NCI-H526 treated with DMSO at 0.1 percent for 48 hours (cell line): ENCODE measurements around the gene NBAS.

ENCODE experiments used
- DNase-seq: peaks from one replicate; lab custom pipeline; 2025; lab: John Stamatoyannopoulos, UW

The NBAS gene

DNA sequence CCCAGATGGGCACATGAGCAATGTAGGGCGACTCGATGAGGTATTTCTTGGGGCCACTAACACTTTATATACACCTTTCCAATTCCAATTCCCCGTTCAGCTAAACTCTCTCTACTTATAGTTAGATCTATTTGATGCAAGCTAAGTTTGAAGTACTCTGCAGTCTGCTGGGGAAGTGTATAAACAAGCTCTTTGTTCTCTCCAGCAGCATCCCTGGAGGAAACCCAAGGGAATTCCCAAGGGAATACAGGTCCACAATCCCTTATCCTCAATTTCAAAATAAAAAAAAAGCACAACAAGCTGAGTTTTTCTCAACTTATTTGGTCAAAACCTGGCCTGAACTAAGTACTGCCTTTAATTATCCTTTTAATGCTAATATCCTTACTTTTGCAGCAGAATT, 433.3 kb downstream of the NBAS start:
- peak; percentile 100 for DNase-seq

DNA sequence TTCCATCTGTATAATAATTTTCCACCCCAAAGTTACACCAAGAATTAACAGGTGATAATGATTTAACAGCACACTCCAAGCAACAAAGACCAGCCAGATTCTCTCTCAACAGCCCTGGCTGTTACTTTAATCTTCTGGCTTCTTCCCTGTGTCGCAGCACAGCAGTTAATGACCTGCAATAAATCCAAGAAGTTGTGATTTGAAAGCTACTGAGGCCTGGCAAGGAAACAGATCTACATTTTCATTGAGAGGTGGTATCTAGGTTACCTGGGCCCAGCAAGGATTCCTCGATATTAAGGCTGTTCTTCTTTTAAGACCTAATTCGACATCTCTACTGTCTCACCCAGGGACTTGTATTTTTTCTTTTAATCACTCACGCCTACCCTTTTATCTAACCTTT, 433.8 kb downstream of the NBAS start:
- peak; percentile 100 for DNase-seq

DNA sequence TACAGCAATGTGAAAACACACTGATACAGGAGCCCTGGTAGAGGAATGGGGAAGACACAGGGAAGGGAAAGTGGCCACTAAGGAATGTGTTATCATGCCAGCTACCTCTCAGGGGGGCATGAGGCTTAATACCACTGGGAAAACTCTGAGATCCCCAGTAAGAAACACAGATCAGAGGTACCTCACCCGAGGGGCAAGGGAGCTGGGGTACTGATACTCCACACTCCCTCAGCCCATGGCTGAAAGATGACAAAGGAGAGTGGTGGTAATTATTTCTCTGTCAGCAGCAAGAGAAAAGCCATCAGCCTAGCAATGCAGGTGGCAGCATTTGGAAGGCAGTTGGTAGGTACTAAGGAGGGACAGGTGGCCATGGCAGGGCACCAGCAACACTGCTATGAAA, 434.8 kb downstream of the NBAS start:
- DNase-seq, result no peak

DNA sequence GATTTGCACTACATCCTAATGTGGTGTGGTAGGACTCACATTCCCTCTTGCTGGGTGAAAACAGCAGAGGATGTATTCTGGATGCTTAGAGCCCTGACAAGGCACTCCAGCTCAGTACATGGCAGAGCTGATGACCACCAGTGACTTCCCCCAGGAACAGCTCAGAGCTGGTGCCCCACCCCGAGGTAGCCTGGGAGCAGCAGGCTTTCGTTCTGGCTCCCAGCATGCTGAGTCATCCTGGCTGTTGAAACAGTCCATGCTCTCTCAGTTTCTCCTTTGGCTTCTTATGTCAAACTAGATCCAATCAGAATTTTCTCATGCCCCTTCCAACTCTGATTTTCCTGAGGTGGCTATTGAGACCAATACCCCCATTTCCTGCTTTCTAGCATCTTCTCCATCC, 438.2 kb downstream of the NBAS start:
- DNase-seq, result no peak

GRCh38 chr2:15120631-15121030, 440.5 kb downstream of the NBAS start:
- DNase-seq, result no peak

DNA sequence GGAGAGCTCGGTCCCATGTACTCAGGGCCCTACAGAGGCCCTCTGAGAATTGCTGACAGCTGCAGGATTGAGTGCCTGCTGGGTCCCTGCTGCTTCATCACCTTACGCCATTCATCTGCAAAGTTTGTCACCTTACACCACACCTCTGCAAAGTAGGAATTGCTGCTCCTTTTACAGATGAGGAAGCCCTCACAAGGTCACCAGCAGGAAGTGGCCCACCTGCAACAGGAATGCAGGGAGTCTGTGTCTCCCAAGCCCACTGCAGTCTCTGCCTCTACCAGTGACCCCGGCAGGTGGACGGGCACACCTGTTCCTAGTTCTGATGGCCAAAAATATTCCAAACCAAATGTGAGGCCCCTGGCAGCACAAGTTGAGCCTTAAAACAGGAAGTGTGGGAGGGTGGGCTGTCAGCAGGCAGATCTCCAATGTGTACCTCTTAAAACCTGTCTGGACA, 441.4 kb downstream of the NBAS start:
- DNase-seq, result no peak

- no peak for DNase-seq
Measured at GRCh38 chr2:15117409-15118050, 443.6 kb downstream of the NBAS start.
